GM12864 (cell line): Measurements from ENCODE around the gene DRD4.

Source experiments
- DNase-seq: peaks from one replicate; pipeline ENCODE4 v3.0.0-alpha.2; 2011; ENCODE audit warnings: low read depth
- H3K4me3 ChIP-seq: 2 replicates; pipeline ENCODE4 v1.5.1; 2011; ENCODE audit warnings: mild to moderate bottlenecking, low read depth, low read length, control low read depth
- TF ChIP-seq, protein P1 (sequence below): IDR thresholded peaks from 2 replicates; pipeline ENCODE4 v1.5.1; 2011; ENCODE audit warnings: low read depth, mild to moderate bottlenecking, moderate library complexity, low read length, control low read depth, inconsistent platforms; ENCODE audit errors: missing control alignments

Gene DRD4

DNA sequence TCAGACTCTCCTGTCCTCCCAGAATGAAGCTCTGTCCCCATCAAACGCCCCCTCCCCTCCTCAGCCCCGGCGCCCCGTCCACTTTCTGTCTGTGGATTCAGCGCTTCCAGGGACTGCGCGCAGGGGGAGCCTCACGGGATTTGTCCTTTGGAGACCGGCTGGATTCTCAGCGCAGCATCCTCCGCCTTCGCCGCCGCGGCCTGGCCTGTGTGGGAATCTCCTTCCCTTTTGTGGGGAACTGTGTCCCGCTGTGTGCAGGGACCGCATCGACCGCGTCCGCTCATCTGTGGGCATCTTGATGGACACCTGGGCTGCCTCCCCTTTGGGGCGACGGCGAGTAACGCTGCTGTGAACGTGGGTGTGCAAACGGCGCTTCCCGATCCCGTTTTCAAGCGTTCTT is 9.0 kb upstream of the DRD4 start:
- TF ChIP-seq, protein P1, sequence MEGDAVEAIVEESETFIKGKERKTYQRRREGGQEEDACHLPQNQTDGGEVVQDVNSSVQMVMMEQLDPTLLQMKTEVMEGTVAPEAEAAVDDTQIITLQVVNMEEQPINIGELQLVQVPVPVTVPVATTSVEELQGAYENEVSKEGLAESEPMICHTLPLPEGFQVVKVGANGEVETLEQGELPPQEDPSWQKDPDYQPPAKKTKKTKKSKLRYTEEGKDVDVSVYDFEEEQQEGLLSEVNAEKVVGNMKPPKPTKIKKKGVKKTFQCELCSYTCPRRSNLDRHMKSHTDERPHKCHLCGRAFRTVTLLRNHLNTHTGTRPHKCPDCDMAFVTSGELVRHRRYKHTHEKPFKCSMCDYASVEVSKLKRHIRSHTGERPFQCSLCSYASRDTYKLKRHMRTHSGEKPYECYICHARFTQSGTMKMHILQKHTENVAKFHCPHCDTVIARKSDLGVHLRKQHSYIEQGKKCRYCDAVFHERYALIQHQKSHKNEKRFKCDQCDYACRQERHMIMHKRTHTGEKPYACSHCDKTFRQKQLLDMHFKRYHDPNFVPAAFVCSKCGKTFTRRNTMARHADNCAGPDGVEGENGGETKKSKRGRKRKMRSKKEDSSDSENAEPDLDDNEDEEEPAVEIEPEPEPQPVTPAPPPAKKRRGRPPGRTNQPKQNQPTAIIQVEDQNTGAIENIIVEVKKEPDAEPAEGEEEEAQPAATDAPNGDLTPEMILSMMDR: no peak
- H3K4me3 ChIP-seq: no peak overlapping the region
- no peak for DNase-seq

DNA sequence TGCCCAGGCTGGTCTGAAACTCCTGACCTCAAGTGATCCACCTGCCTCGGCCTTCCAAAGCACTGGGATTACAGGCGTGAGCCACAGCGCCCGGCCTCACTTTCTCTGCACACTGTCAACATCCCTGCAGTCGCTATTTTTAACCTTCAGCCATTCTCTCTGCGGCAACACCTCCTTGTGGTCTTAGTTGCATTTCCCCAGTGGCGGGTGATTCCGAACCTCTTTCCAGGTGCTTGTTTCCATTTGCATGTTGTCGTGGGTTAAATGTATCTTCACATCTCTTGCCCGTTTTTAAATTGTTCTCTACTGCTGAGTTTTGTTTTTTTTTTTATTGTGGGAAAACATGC is 7.9 kb upstream of the DRD4 start:
- H3K4me3 ChIP-seq: no peak overlapping the region
- TF ChIP-seq, protein P1: no peak
- DNase-seq: no peak

DNA sequence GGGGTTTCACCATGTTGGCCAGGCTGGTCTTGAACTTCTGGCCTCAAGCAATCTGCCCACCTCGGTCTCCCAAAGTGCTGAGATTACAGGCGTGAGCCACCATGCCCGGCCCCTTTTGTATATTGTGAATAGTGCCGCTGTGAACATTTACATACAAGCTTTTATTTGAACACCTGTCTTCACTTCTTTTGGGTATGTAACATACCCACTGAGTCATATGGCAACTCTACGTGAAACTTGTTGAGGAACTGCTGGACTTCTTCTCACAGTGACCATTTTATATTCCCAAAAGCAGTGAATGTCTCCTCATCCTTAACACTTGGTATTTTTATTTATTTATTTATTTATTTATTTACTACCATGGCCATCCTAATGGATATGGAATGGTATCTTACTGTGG is 6.2 kb upstream of the DRD4 start:
- no peak for DNase-seq
- no peak overlapping the region for H3K4me3 ChIP-seq
- TF ChIP-seq, protein P1: no peak

DNA sequence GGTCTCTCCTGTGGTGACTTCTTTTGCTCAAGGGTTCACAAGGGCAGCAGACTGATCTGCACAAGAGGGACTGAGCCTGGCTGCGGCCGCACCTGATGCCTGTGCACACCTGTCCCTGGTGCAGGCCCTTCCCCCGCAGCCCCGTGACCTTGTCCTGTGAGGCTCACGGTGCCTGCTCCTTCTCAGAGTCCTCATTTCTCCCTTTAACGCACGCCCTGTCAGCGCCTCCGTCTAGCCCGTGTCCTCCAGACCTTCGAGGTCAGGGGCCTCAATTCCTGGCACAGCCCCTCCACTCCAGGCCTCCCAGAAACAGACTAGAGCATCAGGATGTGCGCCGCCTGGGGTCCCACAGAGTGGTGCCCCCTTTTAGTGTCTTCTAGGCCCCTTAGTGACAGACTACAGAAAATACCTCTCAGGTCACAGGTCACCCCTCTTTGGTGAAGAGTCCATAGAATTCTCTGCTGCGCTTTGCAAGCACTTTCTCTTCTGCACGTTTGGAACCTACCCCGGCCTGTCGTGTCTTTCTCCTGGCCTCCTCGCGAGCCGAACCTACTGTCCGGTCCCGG is 1.0 kb upstream of the DRD4 start:
- no peak overlapping the region for H3K4me3 ChIP-seq
- TF ChIP-seq, protein P1: no peak
- DNase-seq: no peak

DNA sequence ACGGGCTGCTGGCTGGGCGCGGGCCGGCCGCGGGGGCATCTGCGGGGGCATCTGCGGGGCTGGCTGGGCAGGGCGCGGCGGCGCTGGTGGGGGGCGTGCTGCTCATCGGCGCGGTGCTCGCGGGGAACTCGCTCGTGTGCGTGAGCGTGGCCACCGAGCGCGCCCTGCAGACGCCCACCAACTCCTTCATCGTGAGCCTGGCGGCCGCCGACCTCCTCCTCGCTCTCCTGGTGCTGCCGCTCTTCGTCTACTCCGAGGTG is 194 bp downstream of the DRD4 start:
- TF ChIP-seq, protein P1: no peak
- no peak overlapping the region for H3K4me3 ChIP-seq
- no peak for DNase-seq

DNA sequence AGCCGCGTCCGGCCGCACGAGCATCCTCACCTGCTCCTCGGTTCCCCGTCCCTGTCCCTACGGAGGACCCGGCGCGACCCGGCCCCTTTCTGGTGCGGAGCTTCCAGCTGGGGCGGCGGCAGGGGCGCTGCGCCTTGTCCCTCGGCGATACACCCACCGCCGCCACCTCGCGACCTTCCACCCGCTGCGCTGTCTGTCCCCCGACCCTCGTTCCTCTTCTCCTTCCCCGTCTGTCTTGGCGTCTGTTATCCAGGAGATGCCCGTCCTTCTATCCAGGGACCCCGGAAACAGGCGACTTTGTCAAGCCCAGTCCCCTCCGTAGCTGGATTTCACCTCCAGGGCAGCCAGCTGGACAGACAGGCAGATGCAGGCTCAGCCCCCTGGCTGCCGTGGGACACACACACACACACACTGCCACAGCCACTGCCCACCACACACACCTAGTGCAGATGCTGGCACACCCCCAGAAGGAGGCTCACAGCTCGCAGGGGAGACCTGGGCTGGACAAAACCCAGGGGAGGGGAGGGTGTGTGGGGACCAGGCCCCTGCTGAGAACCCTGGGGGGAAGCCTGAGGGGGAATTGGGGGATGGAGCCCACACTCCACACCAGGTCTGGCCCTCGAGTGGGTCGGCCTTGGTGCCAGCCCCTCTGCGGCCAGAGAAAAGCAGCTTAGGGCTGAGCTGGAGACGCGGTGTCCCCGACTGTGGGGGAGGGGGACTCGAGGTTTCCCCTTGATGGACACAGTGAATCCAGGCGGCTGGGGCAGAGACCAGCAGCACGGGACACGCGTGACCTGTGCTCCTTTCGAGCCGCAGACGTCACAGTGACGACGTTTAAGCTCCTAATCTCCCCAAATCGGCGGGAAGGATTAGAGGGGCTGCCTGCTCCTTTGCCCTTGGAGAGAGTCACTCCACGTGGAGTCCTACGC is 788 bp downstream of the DRD4 start:
- no peak for DNase-seq
- H3K4me3 ChIP-seq: no peak overlapping the region

More for the DNA sequence above, 788 bp downstream of the DRD4 start:
- TF ChIP-seq, protein P1: no peak
